IPS-18c (cell line): ENCODE data around the gene DGKD.

Experiments
- H3K4me3 ChIP-seq: 2 replicates; pipeline ENCODE4 v1.7.0; 2013; ENCODE audit warnings: low read depth, mild to moderate bottlenecking, low read length, moderate library complexity; ENCODE audit not compliant: insufficient read depth
- H3K9me3 ChIP-seq: one replicate; pipeline ENCODE4 v1.6.1; 2013; ENCODE audit warnings: mild to moderate bottlenecking, low read length, moderate library complexity; ENCODE audit not compliant: control insufficient read depth, insufficient read depth

DGKD gene

GRCh38 chr2:233441161-233442027 lies 87.1 kb downstream of the DGKD start:
- no peak overlapping the region for H3K4me3 ChIP-seq
- H3K9me3 ChIP-seq = no peaks in the 10 kb centered on the region

- Histone ChIP-seq H3K4me3 (no peak overlapping the region), H3K9me3 (no peaks in the 10 kb centered on the region)
These were observed 87.7 kb downstream of the DGKD start for GRCh38 chr2:233442028-233442310.

- Histone ChIP-seq H3K9me3 (no peaks in the 10 kb centered on the region), H3K4me3 (no peak overlapping the region)
These were observed 89.4 kb downstream of the DGKD start for GRCh38 chr2:233443511-233444183.

- H3K9me3 ChIP-seq = no peaks in the 10 kb centered on the region
- H3K4me3 ChIP-seq = no peak overlapping the region
These were observed 90.2 kb downstream of the DGKD start for GRCh38 chr2:233444501-233444900.

GRCh38 chr2:233445152-233445830 lies 91.0 kb downstream of the DGKD start:
- H3K4me3 ChIP-seq = no peak overlapping the region
- H3K9me3 ChIP-seq = no peaks in the 10 kb centered on the region

- Histone ChIP-seq H3K9me3 (no peaks in the 10 kb centered on the region), H3K4me3 (no peak overlapping the region)
These were observed 91.8 kb downstream of the DGKD start for GRCh38 chr2:233446121-233446520.

- no peak overlapping the region for H3K4me3 ChIP-seq
These were observed 92.5 kb downstream of the DGKD start for GRCh38 chr2:233446606-233447305.

GRCh38 chr2:233447506-233448219 lies 93.4 kb downstream of the DGKD start:
- Histone ChIP-seq H3K9me3 (no peaks in the 10 kb centered on the region), H3K4me3 (no peak overlapping the region)

More at GRCh38 chr2:233446606-233447305, 92.5 kb downstream of the DGKD start:
- no peaks in the 10 kb centered on the region for H3K9me3 ChIP-seq

GRCh38 chr2:233448220-233448559 lies 93.9 kb downstream of the DGKD start:
- no peaks in the 10 kb centered on the region for H3K9me3 ChIP-seq
- H3K4me3 ChIP-seq = no peak overlapping the region

GRCh38 chr2:233448575-233448974 lies 94.3 kb downstream of the DGKD start:
- H3K4me3 ChIP-seq = no peak overlapping the region
- no peaks in the 10 kb centered on the region for H3K9me3 ChIP-seq

- Histone ChIP-seq H3K4me3 (no peak overlapping the region), H3K9me3 (no peaks in the 10 kb centered on the region)
These were observed 95.0 kb downstream of the DGKD start for GRCh38 chr2:233449081-233449901.

- no peak overlapping the region for H3K4me3 ChIP-seq
- H3K9me3 ChIP-seq = no peaks in the 10 kb centered on the region
These were observed 95.9 kb downstream of the DGKD start for GRCh38 chr2:233449921-233450863.

- H3K4me3 ChIP-seq = no peak overlapping the region
- no peaks in the 10 kb centered on the region for H3K9me3 ChIP-seq
These were observed 96.7 kb downstream of the DGKD start for GRCh38 chr2:233450864-233451575.

- Histone ChIP-seq H3K9me3 (no peaks in the 10 kb centered on the region), H3K4me3 (no peak overlapping the region)
These were observed 97.7 kb downstream of the DGKD start for GRCh38 chr2:233451950-233452349.
